GM18498 (cell line): ENCODE data around the gene CHGA.

Experiments
- ATAC-seq: cut with Tn5 transposase; IDR thresholded peaks from one replicate; pipeline ENCODE4 v1.9.1; 2021; ENCODE audit warnings: mild to moderate bottlenecking, moderate library complexity; ENCODE audit not compliant: unreplicated experiment

Gene CHGA

DNA sequence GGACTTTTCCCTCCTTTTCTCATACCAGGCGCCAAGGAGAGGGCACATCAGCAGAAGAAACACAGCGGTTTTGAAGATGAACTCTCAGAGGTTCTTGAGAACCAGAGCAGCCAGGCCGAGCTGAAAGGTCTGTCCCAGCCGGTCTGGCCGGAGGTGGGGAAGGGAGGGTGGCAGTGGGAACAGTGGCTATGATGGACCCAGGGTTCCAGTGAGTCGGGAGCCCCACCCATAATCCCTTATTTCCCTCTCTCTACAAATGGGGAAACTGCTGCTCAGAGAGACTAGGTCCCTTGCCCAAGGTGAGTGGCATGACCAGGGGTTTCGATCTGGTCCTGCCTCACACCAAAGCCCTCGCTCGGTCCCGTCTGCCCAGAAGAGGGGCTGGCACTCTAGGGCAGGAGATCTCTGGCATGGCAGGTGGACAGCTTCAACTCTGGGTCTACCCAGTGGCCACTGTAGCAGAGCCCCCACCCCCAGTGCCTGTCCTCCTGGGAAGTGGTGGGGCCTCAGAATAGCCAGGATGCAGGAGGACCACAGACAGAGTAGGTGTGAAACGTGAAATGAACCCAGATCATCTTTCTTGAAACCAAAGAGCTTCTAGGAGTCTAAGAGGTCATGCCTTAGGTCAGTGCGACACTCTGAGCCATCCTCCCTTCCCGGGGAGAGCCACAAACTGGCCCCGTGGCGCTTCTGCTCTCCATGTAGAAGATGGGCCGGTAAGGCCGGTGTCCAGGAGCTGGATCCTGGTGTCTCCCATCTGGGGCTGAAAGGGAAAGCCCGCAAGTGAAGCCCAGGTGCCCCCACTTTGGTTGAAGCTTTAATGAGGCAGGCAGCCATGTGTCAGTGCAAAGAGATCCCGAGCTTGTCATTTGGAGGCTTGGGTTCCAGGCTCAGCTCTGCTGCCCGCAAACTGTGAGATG lies 7.0 kb downstream of the CHGA start:
- ATAC-seq: no peak

DNA sequence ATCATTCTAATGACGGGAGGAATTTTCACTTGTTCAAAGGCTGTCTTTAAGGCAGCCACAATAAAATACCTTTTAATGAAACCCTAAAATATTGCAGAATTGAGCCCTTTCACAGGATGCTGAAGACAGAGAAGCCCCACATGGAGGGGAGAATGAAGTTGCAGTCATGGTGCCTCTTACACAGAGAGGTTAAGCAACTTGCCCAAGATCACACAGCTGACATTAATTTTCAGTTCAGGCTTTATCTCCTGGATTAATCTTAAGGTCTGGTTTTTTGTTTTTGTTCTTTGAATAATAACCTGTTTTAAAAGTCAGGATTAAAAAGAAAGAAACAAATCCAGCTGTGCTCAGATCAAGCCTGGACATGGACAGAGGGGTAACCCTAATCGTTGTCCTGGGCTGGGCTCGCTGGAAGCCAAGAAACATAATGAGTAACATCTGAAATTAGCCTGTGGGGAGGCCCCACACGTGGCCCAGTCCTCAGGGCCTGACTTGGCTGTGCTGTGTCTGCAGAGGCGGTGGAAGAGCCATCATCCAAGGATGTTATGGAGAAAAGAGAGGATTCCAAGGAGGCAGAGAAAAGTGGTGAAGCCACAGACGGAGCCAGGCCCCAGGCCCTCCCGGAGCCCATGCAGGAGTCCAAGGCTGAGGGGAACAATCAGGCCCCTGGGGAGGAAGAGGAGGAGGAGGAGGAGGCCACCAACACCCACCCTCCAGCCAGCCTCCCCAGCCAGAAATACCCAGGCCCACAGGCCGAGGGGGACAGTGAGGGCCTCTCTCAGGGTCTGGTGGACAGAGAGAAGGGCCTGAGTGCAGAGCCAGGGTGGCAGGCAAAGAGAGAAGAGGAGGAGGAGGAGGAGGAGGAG lies 8.0 kb downstream of the CHGA start:
- no peak for ATAC-seq

DNA sequence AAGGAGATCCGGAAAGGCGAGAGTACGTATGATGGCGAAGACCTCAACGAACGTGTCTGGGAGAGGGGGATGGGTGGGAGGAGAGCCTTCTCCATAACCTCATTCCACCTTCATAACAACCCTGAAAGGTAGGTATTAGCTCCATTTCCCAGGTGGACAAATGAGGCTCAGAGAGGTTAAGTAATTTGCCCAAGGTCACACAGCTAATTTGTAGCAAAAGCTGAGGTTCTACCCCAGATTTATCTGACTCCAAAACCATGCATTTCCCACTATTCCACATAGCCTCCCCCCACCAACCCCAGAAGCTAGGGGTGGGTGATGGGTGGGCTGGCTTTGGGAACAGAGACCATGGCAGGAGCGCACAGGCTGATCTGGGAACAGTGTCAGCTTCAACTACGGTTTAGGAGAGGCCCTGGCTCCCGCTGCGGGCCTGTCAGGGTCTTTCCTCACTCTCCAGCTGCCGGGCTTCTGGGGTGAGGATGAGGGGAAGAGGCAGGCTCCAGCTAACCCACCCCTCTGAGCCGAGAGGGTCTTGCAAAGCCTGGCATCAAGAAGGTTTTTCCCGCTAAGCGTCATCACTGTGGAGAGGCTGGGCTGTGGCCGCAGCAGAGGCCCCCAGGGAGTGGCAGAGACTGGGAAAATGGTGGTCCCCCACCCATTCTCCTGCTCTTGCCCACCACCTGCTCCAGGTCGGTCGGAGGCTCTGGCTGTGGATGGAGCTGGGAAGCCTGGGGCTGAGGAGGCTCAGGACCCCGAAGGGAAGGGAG lies 8.9 kb downstream of the CHGA start:
- ATAC-seq: no peak

DNA sequence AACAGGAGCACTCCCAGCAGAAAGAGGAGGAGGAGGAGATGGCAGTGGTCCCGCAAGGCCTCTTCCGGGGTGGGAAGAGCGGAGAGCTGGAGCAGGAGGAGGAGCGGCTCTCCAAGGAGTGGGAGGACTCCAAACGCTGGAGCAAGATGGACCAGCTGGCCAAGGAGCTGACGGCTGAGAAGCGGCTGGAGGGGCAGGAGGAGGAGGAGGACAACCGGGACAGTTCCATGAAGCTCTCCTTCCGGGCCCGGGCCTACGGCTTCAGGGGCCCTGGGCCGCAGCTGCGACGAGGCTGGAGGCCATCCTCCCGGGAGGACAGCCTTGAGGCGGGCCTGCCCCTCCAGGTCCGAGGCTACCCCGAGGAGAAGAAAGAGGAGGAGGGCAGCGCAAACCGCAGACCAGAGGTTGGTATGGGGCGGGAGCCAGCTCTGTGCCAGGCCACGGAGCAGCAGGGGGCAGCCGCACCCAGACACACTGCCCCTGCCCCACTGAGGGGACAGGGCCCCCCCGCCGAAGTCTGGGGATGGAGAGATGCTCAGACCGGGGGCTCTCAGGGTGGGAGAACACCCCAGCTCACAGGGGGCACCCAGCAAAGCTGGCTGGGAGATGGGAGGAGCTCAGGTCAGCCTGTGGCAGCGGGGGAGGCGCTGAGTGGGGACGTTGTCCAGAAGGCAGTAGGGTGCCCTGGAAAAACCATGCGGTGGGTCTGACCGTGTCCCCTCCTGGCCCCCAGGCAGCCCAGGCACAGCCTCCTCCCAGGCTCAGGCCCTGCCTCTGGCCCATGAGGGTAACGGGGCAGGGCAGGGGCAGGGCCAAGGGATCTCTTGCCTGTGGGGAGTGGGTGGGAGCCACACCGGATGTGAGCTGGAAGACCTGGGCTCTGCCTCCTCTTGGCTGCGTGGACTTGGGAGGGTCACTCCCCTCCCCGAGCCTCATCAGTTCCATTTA lies 9.8 kb downstream of the CHGA start:
- ATAC-seq: no peak

DNA sequence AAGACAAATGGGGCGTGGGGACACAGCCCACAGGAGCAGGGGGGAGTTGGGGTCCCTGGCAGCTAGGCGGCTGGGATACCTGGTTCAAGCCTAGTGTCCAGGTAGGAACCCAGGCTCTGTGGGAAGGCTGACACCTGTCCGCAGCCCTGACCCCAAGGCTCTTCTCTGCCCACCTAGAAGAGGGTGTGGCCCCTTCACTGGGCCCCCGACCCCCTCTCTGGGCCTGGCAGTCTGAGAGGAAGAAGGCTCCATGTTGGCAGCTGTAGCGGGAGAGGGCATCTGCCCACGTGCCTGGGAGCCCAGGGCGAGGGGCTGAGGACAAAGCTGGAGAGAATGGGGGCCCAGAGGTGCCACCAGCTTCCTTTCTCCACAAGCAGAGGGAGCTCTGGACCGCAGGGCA lies 10.5 kb downstream of the CHGA start:
- no peak for ATAC-seq

DNA sequence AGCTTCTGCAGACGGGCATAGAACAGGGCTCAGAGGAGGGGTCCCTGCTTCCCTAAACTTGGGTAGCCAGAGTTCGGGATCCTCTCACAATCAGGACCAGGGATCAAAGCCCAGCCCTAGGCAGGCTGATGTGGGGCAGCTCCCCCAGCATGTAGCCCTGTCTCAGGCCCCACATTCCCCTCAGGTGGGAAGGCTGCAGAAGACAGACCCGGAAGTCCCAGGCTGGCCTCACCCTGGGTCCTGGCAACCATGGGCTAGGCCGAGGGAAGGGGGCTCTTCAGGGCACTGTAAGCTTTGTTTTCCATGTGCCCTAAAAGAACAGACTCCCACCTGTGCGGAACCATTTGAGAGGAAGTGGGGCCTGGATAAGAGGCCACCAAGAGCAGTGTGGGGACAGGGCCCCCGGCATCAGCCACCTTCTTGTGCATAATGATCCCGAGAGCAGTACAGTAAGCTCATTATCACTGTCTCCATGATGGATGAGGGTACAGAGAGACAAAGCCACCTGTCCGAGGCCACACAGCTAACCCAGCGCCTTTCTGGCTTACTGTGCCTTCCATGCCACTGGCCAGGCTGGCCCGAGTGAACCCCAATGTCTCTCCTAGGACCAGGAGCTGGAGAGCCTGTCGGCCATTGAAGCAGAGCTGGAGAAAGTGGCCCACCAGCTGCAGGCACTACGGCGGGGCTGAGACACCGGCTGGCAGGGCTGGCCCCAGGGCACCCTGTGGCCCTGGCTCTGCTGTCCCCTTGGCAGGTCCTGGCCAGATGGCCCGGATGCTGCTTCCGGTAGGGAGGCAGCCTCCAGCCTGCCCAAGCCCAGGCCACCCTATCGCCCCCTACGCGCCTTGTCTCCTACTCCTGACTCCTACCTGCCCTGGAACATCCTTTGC lies 11.5 kb downstream of the CHGA start:
- no peak for ATAC-seq

DNA sequence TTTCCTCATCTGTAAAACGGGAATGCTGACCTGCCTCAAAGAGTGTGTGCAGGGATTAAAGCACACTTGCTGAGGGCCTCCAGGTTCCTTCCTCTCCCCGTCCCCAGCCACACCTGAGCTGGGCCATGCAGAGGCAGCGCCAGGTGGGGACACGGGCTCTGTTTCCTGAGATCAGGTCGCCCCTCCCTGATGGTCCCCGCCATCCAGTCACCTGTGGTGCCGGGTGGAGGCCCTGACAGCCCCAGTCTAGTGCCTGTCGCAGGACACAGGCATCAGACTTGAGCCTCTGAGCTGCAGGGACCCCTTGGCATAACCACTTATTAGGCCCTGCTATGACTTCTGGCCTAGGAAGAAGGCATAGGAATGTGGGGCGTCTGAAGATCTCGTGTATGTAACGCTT lies 12.5 kb downstream of the CHGA start:
- ATAC-seq: no peak

DNA sequence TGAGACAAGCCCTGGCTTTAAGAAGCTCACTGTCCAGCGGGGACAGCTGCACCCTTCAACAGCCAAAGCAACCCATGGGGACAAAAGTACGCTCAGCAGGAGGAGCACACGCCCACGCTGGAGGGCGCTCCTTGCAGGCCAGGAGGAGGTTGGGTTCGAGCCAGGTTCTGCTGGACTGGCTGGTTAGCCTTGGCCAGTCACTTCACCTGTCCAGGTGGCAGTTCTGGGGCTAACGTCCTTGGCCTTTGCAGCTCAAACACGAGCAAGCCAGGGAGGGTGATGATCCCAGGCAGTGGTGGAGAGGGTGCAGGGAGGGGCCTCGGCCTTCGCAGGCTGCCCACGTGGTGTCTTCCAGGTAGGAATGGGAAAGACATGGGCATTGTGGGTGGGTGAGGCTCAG lies 13.1 kb downstream of the CHGA start:
- no peak for ATAC-seq

DNA sequence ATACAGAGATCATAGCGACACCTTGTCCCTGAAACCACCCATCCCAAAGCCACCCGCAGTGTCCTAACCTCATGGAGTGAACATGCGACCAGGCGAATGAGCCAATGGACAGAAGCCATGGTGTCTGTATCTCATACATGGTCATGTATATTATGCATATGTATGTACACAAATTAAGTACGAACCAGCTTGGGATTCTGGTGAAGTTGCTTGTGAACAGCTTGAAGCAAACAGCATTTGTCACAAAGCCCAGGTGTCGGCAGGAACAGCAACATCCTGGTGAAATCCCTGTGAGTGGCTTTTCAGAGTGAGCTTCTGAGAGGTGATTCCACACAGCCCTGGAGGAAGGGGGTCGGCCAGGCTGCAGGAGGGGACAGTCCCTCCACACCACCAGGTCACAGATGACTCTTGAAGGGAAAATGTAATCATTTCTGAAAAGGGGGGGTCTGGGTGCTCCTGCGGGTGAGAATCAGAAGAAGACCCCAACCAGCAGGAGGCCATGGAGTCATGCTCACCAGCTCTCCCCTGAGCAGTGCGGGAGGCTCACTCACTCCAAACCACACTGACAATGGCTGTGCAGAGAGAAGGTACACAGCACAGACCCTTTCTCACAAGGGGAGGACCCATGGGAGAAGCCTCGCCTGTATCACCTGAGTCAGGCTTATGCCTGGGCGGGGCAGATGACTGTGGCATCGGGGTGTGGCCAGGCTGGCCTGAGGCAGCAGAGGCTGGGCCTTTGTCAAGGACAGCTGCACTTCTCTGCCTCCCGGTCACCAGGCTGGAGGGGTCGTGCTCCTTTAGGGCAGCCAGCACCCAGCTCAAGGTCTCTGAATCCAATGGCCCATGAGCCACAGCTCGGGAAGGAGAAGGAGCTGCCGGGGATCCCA lies 14.3 kb downstream of the CHGA start:
- ATAC-seq: no peak

DNA sequence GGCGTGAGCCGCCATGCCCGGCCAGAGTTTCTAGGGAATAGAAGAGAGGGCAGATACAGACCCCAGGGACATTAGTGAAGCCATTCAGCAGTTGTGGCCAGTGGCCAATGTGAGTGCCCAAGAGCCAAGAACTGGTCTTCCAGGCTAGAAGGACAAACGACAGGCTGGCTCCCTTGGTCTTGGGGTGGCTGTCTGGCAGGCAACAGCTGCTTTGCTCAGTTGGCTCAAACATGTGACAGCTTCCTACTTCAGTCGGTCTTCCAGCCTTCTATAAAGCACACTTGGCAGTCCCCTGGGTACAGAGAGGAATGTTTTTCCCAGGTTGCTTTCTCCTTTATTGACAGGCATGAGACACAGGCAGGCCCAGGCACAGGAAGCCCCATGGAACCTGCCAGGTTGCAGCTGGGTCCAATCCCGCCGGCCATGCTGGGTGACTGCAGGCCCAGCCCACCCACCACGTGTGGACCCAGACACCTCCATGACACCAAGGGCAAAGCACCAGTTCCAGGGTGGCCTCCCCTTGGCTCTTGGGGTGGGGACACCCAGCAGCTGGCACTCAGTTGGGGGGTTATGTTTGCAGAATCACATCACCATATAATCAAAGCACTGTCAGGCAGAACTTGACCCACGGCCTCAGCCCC lies 15.4 kb downstream of the CHGA start:
- ATAC-seq: no peak

DNA sequence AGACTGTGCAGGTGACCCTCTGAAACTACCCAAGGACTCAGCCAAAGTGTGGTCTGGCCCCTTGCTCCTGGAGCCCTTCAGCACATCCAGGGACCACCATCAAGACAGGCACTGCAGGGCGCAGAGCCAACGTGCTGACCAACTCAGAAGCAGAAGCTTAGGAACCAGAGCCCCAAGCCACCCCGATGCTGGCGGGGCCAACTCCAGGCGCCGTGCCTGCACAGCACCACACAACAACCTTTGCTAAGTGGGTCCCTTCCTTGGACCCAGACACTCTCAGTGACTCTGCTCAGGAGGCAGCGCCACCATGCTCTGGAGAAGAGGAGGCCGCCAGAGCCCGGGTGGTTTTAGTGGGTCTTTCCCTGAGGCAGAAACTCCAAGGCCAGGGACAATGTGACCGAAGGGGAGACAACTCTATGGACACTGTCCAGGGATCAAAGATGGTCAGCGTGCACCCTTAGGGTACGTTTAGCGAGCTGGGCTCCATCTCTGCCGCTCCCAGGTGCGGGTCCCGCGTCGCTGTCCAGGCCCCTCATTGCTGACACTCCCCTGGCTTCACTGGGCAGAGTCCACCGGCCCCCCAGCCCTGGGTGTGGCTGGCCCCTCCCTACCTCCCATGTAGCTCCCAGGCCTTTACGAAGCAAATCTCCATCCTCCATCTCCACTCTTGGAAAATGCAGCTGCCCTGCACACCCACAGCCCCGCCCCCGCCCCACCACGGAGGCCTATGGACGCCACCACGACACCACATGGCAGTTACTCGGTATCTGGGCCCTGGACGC lies 16.1 kb downstream of the CHGA start:
- ATAC-seq: no peak

DNA sequence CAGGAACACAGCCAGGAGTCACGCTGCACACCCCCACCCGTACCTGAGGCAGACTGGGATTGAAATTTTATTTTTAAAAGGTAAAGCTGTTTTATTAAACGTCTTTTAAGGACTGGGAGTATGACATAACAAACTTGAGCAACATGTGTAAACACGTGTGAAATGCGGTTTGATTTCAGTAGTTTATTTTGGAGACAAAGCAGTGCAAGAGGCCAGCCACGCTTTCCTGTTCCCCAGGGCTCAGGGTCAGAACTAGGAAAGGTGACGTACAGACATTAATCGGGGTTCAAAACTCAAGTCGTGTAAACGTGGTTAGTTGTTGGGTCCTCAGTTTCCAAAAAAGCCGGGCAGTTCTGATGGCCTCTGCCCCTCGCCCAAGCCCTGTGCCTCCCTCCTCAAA lies 16.7 kb downstream of the CHGA start:
- no peak for ATAC-seq

DNA sequence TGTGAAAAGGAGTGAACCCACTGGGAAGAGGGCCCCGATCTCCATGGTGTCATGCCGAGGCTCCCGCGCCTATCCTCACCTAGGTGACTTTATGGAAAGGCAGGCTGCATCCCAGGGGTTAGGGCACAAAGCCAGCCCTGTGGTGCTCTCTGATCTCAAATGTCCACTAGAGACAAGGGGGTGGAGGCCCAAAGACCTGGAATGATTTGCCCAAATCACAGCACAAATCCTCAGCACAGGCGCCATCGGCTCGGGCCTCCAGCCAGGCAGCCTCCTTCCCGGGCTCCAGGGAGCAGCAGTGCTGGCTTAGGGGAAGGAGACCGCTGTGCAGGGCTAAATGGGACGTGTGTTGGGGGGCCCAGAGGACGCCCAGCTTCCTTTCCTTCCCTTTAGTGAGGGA lies 17.6 kb downstream of the CHGA start:
- no peak for ATAC-seq

DNA sequence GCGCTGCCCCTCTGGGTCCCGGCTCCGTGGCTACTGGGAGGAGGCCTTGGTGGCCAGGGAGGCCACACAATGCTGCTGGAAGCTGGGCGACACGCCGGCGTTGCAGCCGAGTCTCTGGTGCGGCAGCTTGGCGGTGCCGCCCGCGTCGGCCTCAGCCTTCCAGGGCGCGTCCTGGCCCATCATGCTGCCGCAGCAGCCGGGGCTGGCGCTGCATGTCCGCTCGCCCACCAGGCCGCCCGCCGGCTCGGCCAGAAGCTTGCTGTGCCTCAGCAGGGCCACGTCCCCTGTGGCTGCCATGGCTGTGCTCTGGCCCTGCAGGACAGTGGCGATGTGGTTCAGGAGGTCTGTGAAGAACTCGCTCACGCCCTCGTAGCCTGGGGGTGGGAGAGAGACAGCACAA lies 18.6 kb downstream of the CHGA start:
- ATAC-seq: no peak

DNA sequence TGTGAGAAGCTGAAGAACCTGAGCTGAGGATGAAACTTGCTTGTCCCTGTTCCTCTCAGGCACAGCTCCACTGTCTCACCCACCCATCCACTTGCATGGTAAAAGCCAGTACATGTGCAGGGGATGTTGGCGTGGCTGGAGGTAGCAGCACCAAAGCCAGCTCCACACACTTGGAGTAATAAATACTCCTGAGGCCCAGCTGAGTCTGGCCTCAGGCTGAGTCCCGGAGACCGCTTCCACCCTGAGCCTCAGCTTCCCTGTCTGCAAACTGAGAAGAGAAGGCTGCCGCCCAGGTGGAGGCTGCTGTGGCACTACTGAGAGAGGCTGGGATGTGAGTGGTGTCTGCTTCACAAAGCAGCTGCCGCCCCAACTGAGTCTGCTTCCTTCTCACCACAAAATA lies 19.2 kb downstream of the CHGA start:
- no peak for ATAC-seq

DNA sequence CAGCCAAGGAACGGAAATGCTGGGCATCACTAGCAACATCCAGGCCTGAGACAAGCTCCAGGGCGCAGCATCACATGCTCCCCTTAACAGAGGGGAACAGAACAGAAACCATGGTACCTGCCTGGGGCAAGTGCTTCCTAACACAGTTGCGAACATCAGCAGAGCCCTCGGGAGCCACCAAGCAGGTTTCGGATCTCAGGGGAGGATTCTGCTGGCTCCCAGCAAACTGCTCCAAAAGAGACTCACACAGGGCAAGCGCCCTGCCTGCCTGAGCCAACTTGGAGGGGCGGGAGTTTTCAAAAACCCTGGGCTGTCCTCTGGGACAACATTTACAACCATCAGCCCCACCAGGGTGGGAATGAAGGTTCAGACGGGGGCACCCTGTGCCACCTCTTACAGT lies 19.6 kb downstream of the CHGA start:
- ATAC-seq: no peak
